ENCODE data around the gene OR11A1. TPM values are rescaled to one million over a fixed set of nuclear protein-coding genes. Genes with fewer than 3 reads are reported as not detected.
A peak's percentile ranks its signal among the peaks of the same experiment; 100 is the strongest.

The OR11A1 gene
- polyA plus RNA-seq, 10 donors, result not detected

DNA sequence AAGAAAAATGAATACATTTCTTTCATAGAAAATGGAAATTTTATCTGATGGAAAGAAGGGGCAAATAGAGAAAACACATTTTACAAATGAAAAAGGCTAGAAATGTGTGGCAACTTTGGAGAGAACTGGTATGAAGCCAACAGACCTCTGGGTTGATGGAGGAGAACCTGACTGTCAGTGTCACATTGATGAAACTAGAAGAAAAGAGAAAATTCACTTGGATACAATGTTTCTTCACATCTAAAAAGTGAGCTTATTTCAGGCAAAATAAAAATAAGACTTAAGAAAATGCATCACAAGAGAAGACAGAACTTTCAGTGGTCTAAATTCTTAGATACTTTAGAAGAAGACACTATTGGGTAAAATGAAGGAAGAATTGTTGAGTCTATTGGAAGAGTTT, 61.5 kb downstream of the OR11A1 start, which contains the start of gene OR12D2:
TSS of gene OR12D2 (plus strand) at position 301 of the 400 bp plus-strand sequence. CDS start 1,069 bp downstream, outside the sequence.
- no peak for DNase-seq

DNA sequence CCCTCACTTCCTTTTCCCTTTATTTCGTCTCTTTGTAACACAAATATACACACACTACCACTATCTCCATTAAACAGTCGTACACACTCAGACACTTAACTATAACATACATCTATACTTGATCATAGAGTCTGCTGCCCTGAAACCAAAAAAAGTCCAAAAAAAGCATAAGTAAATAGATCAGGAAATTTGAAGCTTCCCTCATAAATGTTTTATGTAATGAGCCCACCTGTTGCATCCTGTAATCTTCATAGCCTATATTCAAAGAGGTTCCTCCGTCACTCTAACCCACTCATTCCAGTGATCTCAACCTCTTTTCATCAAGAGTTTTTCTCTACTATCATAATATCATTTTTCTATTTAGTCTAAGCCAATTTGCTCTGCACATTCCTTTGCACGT, 68.3 kb downstream of the OR11A1 start:
- DNase-seq, result no peak

DNA sequence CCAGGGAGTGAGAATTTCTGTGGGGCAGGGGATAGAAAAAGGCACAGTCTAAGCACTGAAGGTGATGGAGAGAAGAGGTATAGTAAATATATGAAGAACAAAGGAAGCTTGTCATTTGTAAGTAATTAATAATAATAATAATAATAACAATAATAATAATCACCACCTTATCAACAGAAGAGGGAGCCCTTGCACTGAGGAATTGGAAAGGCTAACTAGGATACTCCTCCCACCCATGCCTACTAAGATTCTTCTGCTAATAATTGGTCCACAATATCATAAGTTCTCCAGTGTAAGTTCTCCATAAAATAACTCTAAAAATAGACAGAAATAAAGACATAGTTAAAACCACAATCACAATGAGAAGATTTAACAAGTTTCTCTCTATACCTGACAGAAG, 80.9 kb downstream of the OR11A1 start:
- peak in 2 of 3 donors; percentile 0 to 3 for DNase-seq

Other genes starting within 250 kb of the OR11A1 start
- gene OR14J1, start 155.4 kb downstream of the OR11A1 start, polyA plus RNA-seq (ENCODE audit: insufficient read length in 10 of 10), result under 1 TPM in 4 of 10 donors, not detected in 6; 0.03 to 0.07 (median 0.04) TPM
- gene OR5V1, start 88.2 kb downstream of the OR11A1 start, polyA plus RNA-seq (ENCODE audit: insufficient read length in 10 of 10), result not detected
- gene OR12D3, start 81.8 kb downstream of the OR11A1 start, polyA plus RNA-seq (ENCODE audit: insufficient read length in 10 of 10), result not detected
- not detected for gene OR12D2, start 61.4 kb downstream of the OR11A1 start, polyA plus RNA-seq (ENCODE audit: insufficient read length in 10 of 10)
- not detected for gene OR12D1, start 42.1 kb downstream of the OR11A1 start, polyA plus RNA-seq (ENCODE audit: insufficient read length in 10 of 10)
- not detected for gene OR10C1, start 17.8 kb downstream of the OR11A1 start, polyA plus RNA-seq (ENCODE audit: insufficient read length in 10 of 10)
- not detected for gene OR2H1, start 84 bp upstream of the OR11A1 start, polyA plus RNA-seq (ENCODE audit: insufficient read length in 10 of 10)
- not detected for gene MAS1L, start 30.9 kb upstream of the OR11A1 start, polyA plus RNA-seq (ENCODE audit: insufficient read length in 10 of 10)
- 1 to 10 TPM in 2 of 10 donors, under 1 TPM in 8; 0.15 to 3.7 (median 0.38) TPM for gene UBD, start 102.7 kb upstream of the OR11A1 start, polyA plus RNA-seq (ENCODE audit: insufficient read length in 10 of 10)
- under 1 TPM in 8 of 10 donors, not detected in 2; 0.07 to 0.32 (median 0.21) TPM for gene OR2H2, start 128.1 kb upstream of the OR11A1 start, polyA plus RNA-seq (ENCODE audit: insufficient read length in 10 of 10)
- gene GABBR1, start 176.1 kb upstream of the OR11A1 start, polyA plus RNA-seq (ENCODE audit: insufficient read length in 10 of 10), result 10 to 100 TPM; 22.9 to 64.3 (median 33.5) TPM
- gene MOG, start 200.0 kb upstream of the OR11A1 start, polyA plus RNA-seq (ENCODE audit: insufficient read length in 10 of 10), result not detected
- gene ZFP57, start 224.1 kb upstream of the OR11A1 start, polyA plus RNA-seq (ENCODE audit: insufficient read length in 10 of 10), result under 1 TPM in 3 of 10 donors, not detected in 7; 0.09 to 0.57 (median 0.19) TPM

All from muscle of back (tissue), 11 donors.